Mucosa of descending colon (tissue), 3 donors: ENCODE data around the gene MUSTN1. TPM values are rescaled to one million over a fixed set of nuclear protein-coding genes. Genes with fewer than 3 reads are reported as not detected.

Source experiments
- ATAC-seq: fragments of 200-7000 bp; cut with Tn5 transposase; one replicate; pipeline ENCODE4 v1.9.1; 2020; ENCODE audit warnings: mild to moderate bottlenecking, moderate library complexity
- DNase-seq, 3 donors: peaks; one replicate each; pipeline ENCODE4 v3.0.0-alpha.2; 2020
- H3K36me3 ChIP-seq: fragments of 200-600 bp; one replicate; pipeline ENCODE4 v1.8.0; 2021; ENCODE audit warnings: low read depth, mild to moderate bottlenecking
- H3K4me1 ChIP-seq: fragments of 200-600 bp; one replicate; pipeline ENCODE4 v1.8.0; 2021; ENCODE audit warnings: low read depth, mild to moderate bottlenecking
- H3K4me3 ChIP-seq: fragments of 200-600 bp; one replicate; pipeline ENCODE4 v1.8.0; 2021; ENCODE audit warnings: mild to moderate bottlenecking
- H3K9me3 ChIP-seq: fragments of 200-600 bp; one replicate; pipeline ENCODE4 v1.8.0; 2021; ENCODE audit warnings: mild to moderate bottlenecking
- CTCF ChIP-seq: fragments of 200-600 bp; IDR thresholded peaks from one replicate; pipeline ENCODE4 v1.8.0; 2022; ENCODE audit warnings: antibody characterized with exemption, mild to moderate bottlenecking
- intact Hi-C, 2 donors: fragments of 100-400 bp; cut with DNase I in 1 of 2; cut with micrococcal nuclease in 1 of 2; formaldehyde crosslinking; loops; one replicate each; pipeline versions ENCODE4 v1.11.0 to v1.11.1; 2022; cut with DNase I, micrococcal nuclease
- total RNA-seq, 3 donors: library from RNA; stranded (reverse); fragmentation: NEBNext Ultra II Directional in 2 of 3; extraction: Animal tissue kit (Norgen Biotek cat#: 25700) in 2 of 3; gene quantifications; one replicate each; pipeline versions ENCODE4 v1.2.1 to v1.2.4, GENCODE V29; 2021 to 2023
- donor health status: DM: no; HTN: no; CAD: no; lungs with moderate emphysema.
- donor health status: DM: no; HTN: no; CAD: no.
- donor health status: DM: no; HTN: yes; CAD: no.

MUSTN1 gene
- total RNA-seq, 3 donors from 2014 or later = 1.9 to 5.3 (median 4.0) TPM

- H3K9me3 ChIP-seq = no peaks in the 10 kb centered on the region
- intact Hi-C loops = no loop called here
- H3K4me3 ChIP-seq = no peak overlapping the region
- no peak for ATAC-seq
- H3K4me1 ChIP-seq = no peaks in the 10 kb centered on the region
- H3K36me3 ChIP-seq = no peaks in the 10 kb centered on the region
- TF ChIP-seq CTCF = no peak
- DNase-seq = no peak
These were observed 39.4 kb downstream of the MUSTN1 start for GRCh38 chr3:52795298-52795900.

- no peak for TF ChIP-seq CTCF
- ATAC-seq = no peak
- no peaks in the 10 kb centered on the region for H3K9me3 ChIP-seq
- no peak within 1 kb of the TSS for H3K4me3 ChIP-seq
- H3K36me3 ChIP-seq = no peaks in the 10 kb centered on the region
- H3K4me1 ChIP-seq = no peaks in the 10 kb centered on the region
- DNase-seq = no peak
- intact Hi-C loops = no loop called here
These were observed 40.2 kb downstream of the MUSTN1 start, which contains the start of gene ITIH3 for GRCh38 chr3:52794612-52795099. TSS of gene ITIH3 (plus strand) at chr3:52794796. CDS start at chr3:52794804, 8 bp downstream.

GRCh38 chr3:52793702-52794611 lies 40.9 kb downstream of the MUSTN1 start:
- no peak overlapping the region for H3K4me3 ChIP-seq
- no peaks in the 10 kb centered on the region for H3K9me3 ChIP-seq
- DNase-seq (no peak), ATAC-seq (no peak)
- no peak for TF ChIP-seq CTCF
- no peaks in the 10 kb centered on the region for H3K4me1 ChIP-seq
- intact Hi-C loops = no loop called here
- no peaks in the 10 kb centered on the region for H3K36me3 ChIP-seq

GRCh38 chr3:52792961-52793695 lies 41.7 kb downstream of the MUSTN1 start:
- intact Hi-C loops = no loop called here
- no peak overlapping the region for H3K4me3 ChIP-seq
- peak; percentile 17 for ATAC-seq

More at GRCh38 chr3:52792961-52793695, 41.7 kb downstream of the MUSTN1 start:
- H3K36me3 ChIP-seq = no peaks in the 10 kb centered on the region
- TF ChIP-seq CTCF = no peak
- no peaks in the 10 kb centered on the region for H3K9me3 ChIP-seq
- H3K4me1 ChIP-seq = no peaks in the 10 kb centered on the region
- DNase-seq = peak in 1 of 3 donors; percentile 24
